HG03442 (cell line): ENCODE data around the gene FBXO28.
A peak's percentile ranks its signal among the peaks of the same experiment; 100 is the strongest.
"Not testable (repeated sequence)": the region's sequence is repeated elsewhere in the genome, so short reads cannot be mapped to it uniquely, and the experiment has no call there.

Experiments used
- ATAC-seq: cut with Tn5 transposase; IDR thresholded peaks from one replicate; pipeline ENCODE4 v1.9.1; 2021; ENCODE audit warnings: mild to moderate bottlenecking, moderate library complexity; ENCODE audit not compliant: unreplicated experiment

FBXO28 gene

GRCh38 chr1:224113918-224114786 lies at the start of gene FBXO28:
TSS of gene FBXO28 (plus strand) at chr1:224114111. CDS start at chr1:224114130, 19 bp downstream.
- peak; percentile 98 for ATAC-seq

- ATAC-seq: no peak
These were observed 49.8 kb upstream of the FBXO28 start for GRCh38 chr1:224064150-224064549.

- no peak for ATAC-seq
These were observed 48.5 kb upstream of the FBXO28 start for GRCh38 chr1:224065455-224065854.

- no peak for ATAC-seq
These were observed 46.7 kb upstream of the FBXO28 start for GRCh38 chr1:224067207-224067606.

- ATAC-seq: no peak
These were observed 46.1 kb upstream of the FBXO28 start for GRCh38 chr1:224067621-224068457.

- no peak for ATAC-seq
These were observed 45.3 kb upstream of the FBXO28 start for GRCh38 chr1:224068458-224069072.

- no peak for ATAC-seq
These were observed 44.8 kb upstream of the FBXO28 start for GRCh38 chr1:224069138-224069537.

- ATAC-seq: no peak
These were observed 43.4 kb upstream of the FBXO28 start for GRCh38 chr1:224070521-224070920.

- ATAC-seq: no peak
These were observed 37.5 kb upstream of the FBXO28 start for GRCh38 chr1:224076407-224076806.

- not testable (repeated sequence) for ATAC-seq
These were observed 34.3 kb upstream of the FBXO28 start for GRCh38 chr1:224079644-224080043.

- ATAC-seq: no peak
These were observed 33.7 kb upstream of the FBXO28 start for GRCh38 chr1:224080115-224080774.

GRCh38 chr1:224081604-224082003 lies 32.3 kb upstream of the FBXO28 start:
- ATAC-seq: no peak

- ATAC-seq: no peak
These were observed 31.8 kb upstream of the FBXO28 start for GRCh38 chr1:224082146-224082545.

GRCh38 chr1:224084867-224085266 lies 29.0 kb upstream of the FBXO28 start:
- ATAC-seq: no peak

GRCh38 chr1:224085421-224086108 lies 28.3 kb upstream of the FBXO28 start:
- ATAC-seq: no peak

GRCh38 chr1:224087286-224087794 lies 26.6 kb upstream of the FBXO28 start:
- ATAC-seq: no peak

- no peak for ATAC-seq
These were observed 24.3 kb upstream of the FBXO28 start for GRCh38 chr1:224089583-224089982.

- ATAC-seq: no peak
These were observed 23.8 kb upstream of the FBXO28 start for GRCh38 chr1:224090116-224090515.

GRCh38 chr1:224092111-224092510 lies 21.8 kb upstream of the FBXO28 start:
- ATAC-seq: no peak

GRCh38 chr1:224092601-224093000 lies 21.3 kb upstream of the FBXO28 start:
- no peak for ATAC-seq
